CD14-positive monocyte (primary cell): ENCODE data around the gene OR13A1. TPM values are rescaled to one million over a fixed set of nuclear protein-coding genes. Genes with fewer than 3 reads are reported as not detected.
"Not testable (repeated sequence)": the region's sequence is repeated elsewhere in the genome, so short reads cannot be mapped to it uniquely, and the experiment has no call there.

ENCODE experiments used
- DNase-seq, 3 donors: peaks; one replicate each; pipeline ENCODE4 v3.0.0-alpha.2; 2011 to 2022
- H2AFZ ChIP-seq: 2 replicates; pipeline ENCODE4 v1.6.0; 2012; ENCODE audit warnings: mild to moderate bottlenecking, low read depth, low read length, inconsistent platforms; ENCODE audit not compliant: insufficient read depth, poor library complexity, severe bottlenecking
- H3K27ac ChIP-seq, 2 donors: 1 replicate in 1 of 2; 2 replicates in 1 of 2; pipeline ENCODE4 v1.5.1; 2012 to 2013; ENCODE audit warnings: low read length in 2 of 2, control low read depth in 1 of 2, inconsistent platforms in 1 of 2, low read depth in 1 of 2, mild to moderate bottlenecking in 1 of 2
- H3K27me3 ChIP-seq, 2 donors: one replicate each; pipeline versions ENCODE4 v1.6.0 to v1.6.1; 2011 to 2013; ENCODE audit warnings: low read length in 2 of 2; ENCODE audit not compliant: control insufficient read depth in 2 of 2, insufficient read depth in 2 of 2
- H3K36me3 ChIP-seq, 2 donors: replicated peaks in 1 of 2; 1 replicate in 1 of 2; 2 replicates in 1 of 2; pipeline versions ENCODE4 v1.5.1 to v1.6.1; 2012 to 2013; ENCODE audit warnings: low read length in 2 of 2, control low read depth in 1 of 2, inconsistent platforms in 1 of 2, mild to moderate bottlenecking in 1 of 2; ENCODE audit not compliant: insufficient read depth in 2 of 2, control insufficient read depth in 1 of 2
- H3K4me1 ChIP-seq, 2 donors: 1 replicate in 1 of 2; 2 replicates in 1 of 2; pipeline versions ENCODE4 v1.5.1 to v1.6.1; 2012 to 2013; ENCODE audit warnings: low read length in 2 of 2, control low read depth in 1 of 2, inconsistent platforms in 1 of 2, mild to moderate bottlenecking in 1 of 2, moderate library complexity in 1 of 2; ENCODE audit not compliant: insufficient read depth in 2 of 2, control insufficient read depth in 1 of 2
- H3K4me2 ChIP-seq: replicated peaks from 2 replicates; pipeline ENCODE3; 2012; ENCODE audit warnings: low read length, moderate library complexity, mild to moderate bottlenecking; ENCODE audit not compliant: poor library complexity, severe bottlenecking; ENCODE audit errors: extremely low read depth
- H3K4me3 ChIP-seq, 3 experiments: fragments of 200-600 bp in 1 of 3; sonication (generic) in 1 of 3; replicated peaks in 1 of 3; 1 replicate in 2 of 3; 2 replicates in 1 of 3; pipeline ENCODE4 v1.5.1; 2011 to 2013; ENCODE audit warnings: low read length in 3 of 3, mild to moderate bottlenecking in 3 of 3, control low read depth in 2 of 3, low read depth in 2 of 3, inconsistent platforms in 1 of 3, moderate library complexity in 1 of 3
- H3K79me2 ChIP-seq: 2 replicates; pipeline ENCODE4 v1.6.0; 2012; ENCODE audit warnings: mild to moderate bottlenecking, control low read depth, inconsistent platforms, low read length, moderate library complexity; ENCODE audit not compliant: insufficient read depth
- H3K9ac ChIP-seq: 2 replicates; pipeline ENCODE4 v1.6.0; 2017; ENCODE audit warnings: low read length, mild to moderate bottlenecking; ENCODE audit not compliant: insufficient read depth, poor library complexity, severe bottlenecking
- H3K9me3 ChIP-seq, 2 donors: replicated peaks in 1 of 2; 1 replicate in 1 of 2; 2 replicates in 1 of 2; pipeline versions ENCODE4 v1.5.1 to v1.6.1; 2012 to 2013; ENCODE audit warnings: low read length in 2 of 2, control low read depth in 1 of 2; ENCODE audit not compliant: control insufficient read depth in 1 of 2, insufficient read depth in 1 of 2
- H4K20me1 ChIP-seq: 2 replicates; pipeline ENCODE4 v1.6.0; 2012; ENCODE audit warnings: mild to moderate bottlenecking, low read length, control low read depth, moderate library complexity; ENCODE audit not compliant: insufficient read depth
- H3K27ac Mint-ChIP-seq, 7 donors: one replicate each; pipeline ENCODE4 v1.8.0; 2020; ENCODE audit warnings: mild to moderate bottlenecking in 7 of 7, mixed read lengths in 7 of 7, moderate library complexity in 6 of 7, inconsistent platforms in 2 of 7
- H3K27me3 Mint-ChIP-seq, 3 donors: one replicate each; pipeline ENCODE4 v1.8.0; 2021 to 2022; ENCODE audit warnings: low read depth in 3 of 3, mild to moderate bottlenecking in 3 of 3, mixed read lengths in 3 of 3, moderate library complexity in 3 of 3, inconsistent platforms in 1 of 3
- H3K36me3 Mint-ChIP-seq, 2 donors: one replicate each; pipeline ENCODE4 v1.8.0; 2020; ENCODE audit warnings: mixed read lengths in 2 of 2, inconsistent platforms in 1 of 2, mild to moderate bottlenecking in 1 of 2
- H3K4me1 Mint-ChIP-seq: one replicate; pipeline ENCODE4 v1.8.0; 2020; ENCODE audit warnings: mild to moderate bottlenecking, mixed read lengths
- H3K4me3 Mint-ChIP-seq, 2 donors: one replicate each; pipeline ENCODE4 v1.8.0; 2020; ENCODE audit warnings: mild to moderate bottlenecking in 2 of 2, mixed read lengths in 2 of 2, moderate library complexity in 1 of 2
- H3K9me3 Mint-ChIP-seq, 7 donors: one replicate each; pipeline ENCODE4 v1.8.0; 2020 to 2022; ENCODE audit warnings: mixed read lengths in 7 of 7, mild to moderate bottlenecking in 6 of 7, moderate library complexity in 6 of 7, inconsistent platforms in 2 of 7
- CTCF ChIP-seq: fragments of 200-600 bp; IDR thresholded peaks from one replicate; pipeline ENCODE4 v1.8.0; 2022; ENCODE audit warnings: antibody characterized with exemption, mild to moderate bottlenecking
- WGBS: methylation state at CpG from one replicate; pipeline ENCODE4 v1.1.5; 2013; ENCODE audit warnings: missing lambda C conversion rate; ENCODE audit not compliant: insufficient coverage; 5-methylcytosine and 5-hydroxymethylcytosine counted together
- intact Hi-C, 2 donors: fragments of 100-400 bp; cut with micrococcal nuclease; formaldehyde crosslinking; loops; one replicate each; pipeline versions ENCODE4 v1.15.0 to v1.15.1; 2023
- polyA plus RNA-seq, 3 donors: library from polyadenylated mRNA; depleted of rRNA in 1 of 3; unstranded in 2 of 3; stranded (reverse) in 1 of 3; fragments of 300-500 nt in 2 of 3; fragments of >200 nt in 1 of 3; fragmentation: Illumina TruSeq in 2 of 3; gene quantifications; 1 replicate in 2 of 3; 2 replicates in 1 of 3; pipeline ENCODE4 v1.2.3, GENCODE V29; 2012 to 2021

Gene OR13A1
- polyA plus RNA-seq, 3 donors: 0.08 to 0.14 TPM; not detected in 1

GRCh38 chr10:45353186-45353585 is 37.8 kb upstream of the OR13A1 start:
- Mint-ChIP-seq H3K4me3 (no peak overlapping the region), H3K36me3 (no peaks in the 10 kb centered on the region), H3K27ac (peak overlapping the region in 4 of 7 donors; percentile 17 to 81 (median 66)), H3K4me1 (peaks cover 23% of the 10 kb centered on the region), H3K9me3 (peaks cover 0 to 8% (median 6%) of the 10 kb centered on the region in 7 donors), H3K27me3 (peaks cover 0 to 5% (median 4%) of the 10 kb centered on the region in 3 donors)
- Histone ChIP-seq H3K79me2 (no peaks in the 10 kb centered on the region), H3K27me3 (no peaks in the 10 kb centered on the region), H3K9ac (no peak overlapping the region), H3K9me3 (peaks cover 0 to 4% of the 10 kb centered on the region in 2 donors), H3K4me1 (peaks cover 0 to 18% of the 10 kb centered on the region in 2 donors), H4K20me1 (no peaks in the 10 kb centered on the region), H3K36me3 (no peaks in the 10 kb centered on the region), H3K4me2 (no peak overlapping the region), H3K27ac (peak overlapping the region in 1 of 2 donors; percentile 9), H2AFZ (no peak overlapping the region), H3K4me3 (no peak overlapping the region)
- no CpG with 5 or more reads among the region's 1 CpG for WGBS
- no peak for TF ChIP-seq CTCF
- intact Hi-C loops: no loop called here
- peak in 2 of 3 donors; percentile 46 to 58 for DNase-seq

GRCh38 chr10:45348196-45348765 is 32.9 kb upstream of the OR13A1 start:
- H3K4me3 ChIP-seq, H3K79me2 ChIP-seq, H3K4me2 ChIP-seq, H3K36me3 ChIP-seq, H3K4me3 Mint-ChIP-seq, H4K20me1 ChIP-seq, H2AFZ ChIP-seq, H3K27me3 Mint-ChIP-seq, H3K27ac ChIP-seq, H3K36me3 Mint-ChIP-seq, H3K9ac ChIP-seq, H3K4me1 ChIP-seq, intact Hi-C loops, H3K27me3 ChIP-seq, H3K27ac Mint-ChIP-seq, H3K4me1 Mint-ChIP-seq, DNase-seq: not testable (repeated sequence)
- 97% methylated on average over 22 of the region's 31 CpGs for WGBS
- peaks cover 20 to 32% (median 30%) of the 10 kb centered on the region in 7 donors for H3K9me3 Mint-ChIP-seq
- H3K9me3 ChIP-seq: peaks cover 4 to 27% of the 10 kb centered on the region in 2 donors

- H3K27me3 Mint-ChIP-seq, H3K79me2 ChIP-seq, H3K27me3 ChIP-seq, H3K36me3 Mint-ChIP-seq, H2AFZ ChIP-seq, H3K4me3 ChIP-seq, H3K4me2 ChIP-seq, H3K27ac Mint-ChIP-seq, H3K4me3 Mint-ChIP-seq, H3K4me1 Mint-ChIP-seq, DNase-seq, H3K4me1 ChIP-seq, H4K20me1 ChIP-seq, H3K36me3 ChIP-seq, intact Hi-C loops, H3K9ac ChIP-seq, H3K27ac ChIP-seq: not testable (repeated sequence)
- peaks cover 20 to 34% (median 31%) of the 10 kb centered on the region in 7 donors for H3K9me3 Mint-ChIP-seq
- WGBS: over 99% methylated on average over 11 of the region's 20 CpGs
- peaks cover 4 to 27% of the 10 kb centered on the region in 2 donors for H3K9me3 ChIP-seq
Measured at GRCh38 chr10:45347464-45347863, 32.1 kb upstream of the OR13A1 start.

GRCh38 chr10:45346652-45347335 is 31.4 kb upstream of the OR13A1 start:
- H3K36me3 Mint-ChIP-seq, H3K79me2 ChIP-seq, H3K4me2 ChIP-seq, H2AFZ ChIP-seq, H3K36me3 ChIP-seq, H3K27ac Mint-ChIP-seq, H3K4me3 Mint-ChIP-seq, H3K4me3 ChIP-seq, H3K27me3 ChIP-seq, H4K20me1 ChIP-seq, H3K9ac ChIP-seq, H3K27ac ChIP-seq, H3K4me1 Mint-ChIP-seq, intact Hi-C loops, H3K4me1 ChIP-seq, H3K27me3 Mint-ChIP-seq, DNase-seq: not testable (repeated sequence)
- 96% methylated on average over 16 of the region's 24 CpGs for WGBS
- peaks cover 4 to 27% of the 10 kb centered on the region in 2 donors for H3K9me3 ChIP-seq
- H3K9me3 Mint-ChIP-seq: peaks cover 20 to 34% (median 31%) of the 10 kb centered on the region in 7 donors
